Right ventricle myocardium inferior (tissue), 1 donor: ENCODE measurements around the gene BCO2. TPM values are rescaled to one million over a fixed set of nuclear protein-coding genes. Genes with fewer than 3 reads are reported as not detected.
"Not testable (repeated sequence)": the region's sequence is repeated elsewhere in the genome, so short reads cannot be mapped to it uniquely, and the experiment has no call there.

ENCODE experiments used
- ATAC-seq: fragments of 200-7000 bp; cut with Tn5 transposase; one replicate; pipeline ENCODE4 v1.9.1; 2020; ENCODE audit warnings: mild to moderate bottlenecking, moderate library complexity
- DNase-seq: peaks from one replicate; pipeline ENCODE4 v3.0.0; 2021; ENCODE audit errors: missing footprints
- intact Hi-C: fragments of 100-400 bp; cut with DNase I; formaldehyde crosslinking; loops from one replicate; pipeline ENCODE4 v1.11.0; 2022
- total RNA-seq: library from RNA; stranded (reverse); fragmentation: NEBNext Ultra II Directional; extraction: Animal tissue kit (Norgen Biotek cat#: 25700); gene quantifications from one replicate; pipeline ENCODE4 v1.2.1, GENCODE V29; 2021
- donor health status: DM: no; HTN: yes; CAD: no; lungs with severe emphysema.

The BCO2 gene
- total RNA-seq, 1 donor from 2014 or later: 155 TPM

DNA sequence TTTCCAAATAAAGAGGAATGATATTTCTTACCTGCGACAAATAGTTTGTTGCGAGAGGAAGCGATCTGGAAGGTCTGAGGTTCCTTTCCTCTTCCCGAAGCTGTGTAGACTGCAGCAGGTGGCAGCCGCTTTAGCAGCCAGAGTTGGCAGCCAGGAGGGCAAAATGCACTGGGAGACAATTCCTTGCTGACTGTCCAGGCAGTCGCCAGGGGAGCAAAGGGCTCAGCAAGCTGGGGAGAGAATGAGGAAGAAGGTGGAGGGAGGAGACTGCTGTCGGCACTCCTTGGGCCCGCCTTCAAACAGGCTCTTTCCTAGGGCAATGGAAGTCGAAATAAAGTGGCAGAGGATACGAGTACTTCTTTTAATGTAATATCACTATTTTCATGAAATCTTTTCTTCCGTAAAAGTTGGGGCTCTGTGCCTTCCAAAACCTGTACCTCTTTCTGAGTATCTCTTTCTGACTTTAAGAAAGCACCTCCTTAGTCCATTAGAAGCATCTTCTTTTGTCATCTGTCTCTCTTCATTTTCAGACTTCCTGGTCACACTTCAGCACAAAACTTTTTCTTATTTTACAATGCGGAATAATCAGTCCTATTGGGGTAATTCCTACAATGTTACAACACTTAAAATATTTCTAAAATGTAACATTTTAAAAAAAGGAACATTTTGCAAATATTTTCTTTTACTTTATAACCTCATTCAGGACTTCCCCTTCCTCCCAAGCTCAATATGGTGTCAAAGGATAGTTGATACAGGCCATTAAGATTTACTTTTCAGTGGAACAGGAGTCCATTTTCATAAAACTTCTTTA is 11.2 kb upstream of the BCO2 start, which contains the start of gene IL18:
TSS of gene IL18 (minus strand) at position 220 of the 811 bp plus-strand sequence. CDS start 9,041 bp downstream, outside the sequence.
- intact Hi-C loops: no loop called here
- DNase-seq: peak; percentile 71
- ATAC-seq: peak; percentile 54

- intact Hi-C loops: no loop called here
- DNase-seq (no peak), ATAC-seq (no peak)
These were observed 10.3 kb upstream of the BCO2 start for GRCh38 chr11:112165049-112165448.

DNA sequence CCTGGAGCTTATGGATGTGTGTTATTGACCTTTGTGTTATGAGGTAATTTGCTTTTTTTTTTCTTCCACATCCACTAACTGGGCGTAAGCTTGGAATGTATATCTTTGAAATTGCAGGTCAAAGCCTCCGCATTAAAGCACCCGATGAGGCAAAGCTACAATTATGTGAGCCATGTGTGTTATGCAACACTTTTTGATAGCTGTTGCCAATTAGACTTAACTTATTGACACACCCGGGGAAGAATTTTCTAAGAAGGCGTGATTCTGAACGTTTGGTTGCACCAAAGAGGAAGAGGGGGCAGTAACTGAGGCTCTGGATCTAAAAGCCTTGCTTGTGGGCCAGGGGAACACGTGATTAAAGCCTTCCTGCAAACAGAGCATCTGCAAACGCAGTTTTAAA is 8.8 kb upstream of the BCO2 start:
- intact Hi-C loops: no loop called here
- DNase-seq (no peak), ATAC-seq (no peak)

- ATAC-seq: no peak
- no peak for DNase-seq
- intact Hi-C loops: no loop called here
These were observed 8.2 kb upstream of the BCO2 start, which contains the start of gene TEX12 for GRCh38 chr11:112167145-112167544. TEX12 (plus strand) TSS chr11:112167372; CDS start chr11:112169269, 1,897 bp downstream.

- DNase-seq (no peak), ATAC-seq (no peak)
- intact Hi-C loops: loop anchor here (10.0 kb wide), 1 partner anchor 248 kb away; no protein-coding TSS in a partner anchor
These were observed 2.8 kb upstream of the BCO2 start for GRCh38 chr11:112172362-112172994.

GRCh38 chr11:112173152-112173551 is 2.2 kb upstream of the BCO2 start:
- no peak for DNase-seq
- intact Hi-C loops: loop anchor here (10.0 kb wide), 1 partner anchor 248 kb away; no protein-coding TSS in a partner anchor
- no peak for ATAC-seq

DNA sequence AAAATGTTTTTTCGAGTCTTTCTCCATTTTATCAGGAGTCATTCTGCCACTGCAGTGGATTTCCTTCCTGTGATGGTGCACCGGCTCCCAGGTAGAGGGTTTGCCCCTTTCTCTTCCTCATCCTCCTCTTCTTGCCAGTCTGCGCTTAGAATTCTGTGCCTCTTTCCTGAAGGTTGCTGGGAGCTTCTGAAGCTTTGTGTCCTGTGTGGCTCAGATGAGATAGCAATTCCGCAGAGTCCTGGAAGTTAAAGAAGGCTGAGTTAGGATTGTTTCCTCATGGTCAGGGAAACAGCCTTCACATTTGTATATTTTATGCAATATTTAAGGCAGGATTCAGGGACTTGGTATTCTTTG is 264 bp downstream of the BCO2 start:
- no peak for DNase-seq
- peak; percentile 56 for ATAC-seq
- intact Hi-C loops: loop anchor here (2.0 to 10.0 kb wide), 2 partner anchors 61 to 251 kb away; no protein-coding TSS in a partner anchor

DNA sequence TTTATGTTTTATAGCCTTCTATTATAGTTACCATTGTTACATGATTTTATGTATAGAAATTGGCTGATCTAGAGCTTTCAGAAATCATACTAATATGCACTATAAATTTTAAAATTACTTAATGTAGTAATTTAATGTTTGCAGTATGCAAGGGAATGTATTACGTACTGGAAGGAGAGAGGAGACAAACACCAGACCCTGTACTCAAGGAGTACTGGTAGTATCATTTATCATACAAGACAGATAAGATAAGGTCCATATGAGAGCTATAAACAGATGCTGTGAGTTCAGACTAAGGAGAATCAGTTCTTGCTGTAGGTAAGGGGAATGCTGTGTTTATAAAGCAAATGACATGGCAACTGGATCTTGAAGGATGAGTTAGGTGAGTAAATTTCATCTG is 765 bp downstream of the BCO2 start:
- intact Hi-C loops: loop anchor here (10.0 kb wide), 1 partner anchor 251 kb away; no protein-coding TSS in a partner anchor
- peak; percentile 27 for ATAC-seq

GRCh38 chr11:112177589-112177988 is 2.3 kb downstream of the BCO2 start:
- DNase-seq (no peak), ATAC-seq (no peak)
- intact Hi-C loops: loop anchor here (10.0 kb wide), 1 partner anchor 253 kb away; no protein-coding TSS in a partner anchor

More for the DNA sequence above, 765 bp downstream of the BCO2 start:
- no peak for DNase-seq

DNA sequence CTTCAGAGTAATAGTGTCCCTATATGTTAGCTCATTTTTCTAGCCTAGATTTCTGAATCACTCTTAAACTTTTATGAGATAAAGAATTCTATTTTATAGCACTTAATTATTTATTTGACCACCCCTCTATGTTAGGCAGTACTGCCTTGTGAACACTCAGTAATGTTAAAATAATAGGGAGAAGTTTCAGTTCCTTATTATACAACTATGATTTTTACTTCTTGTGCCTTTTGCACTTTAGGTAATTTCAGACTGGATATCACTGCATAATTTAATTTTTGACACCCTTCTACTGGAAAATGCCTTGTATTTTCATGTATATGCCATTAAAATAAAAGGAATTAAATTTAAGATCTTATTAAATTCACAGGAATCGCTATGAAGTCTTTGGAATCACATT is 3.1 kb downstream of the BCO2 start:
- intact Hi-C loops: loop anchor here (10.0 kb wide), 1 partner anchor 254 kb away; no protein-coding TSS in a partner anchor
- ATAC-seq: no peak
- DNase-seq: no peak

GRCh38 chr11:112178936-112179335 is 3.6 kb downstream of the BCO2 start:
- ATAC-seq (no peak), DNase-seq (no peak)
- intact Hi-C loops: loop anchor here (10.0 kb wide), 1 partner anchor 254 kb away; no protein-coding TSS in a partner anchor

DNA sequence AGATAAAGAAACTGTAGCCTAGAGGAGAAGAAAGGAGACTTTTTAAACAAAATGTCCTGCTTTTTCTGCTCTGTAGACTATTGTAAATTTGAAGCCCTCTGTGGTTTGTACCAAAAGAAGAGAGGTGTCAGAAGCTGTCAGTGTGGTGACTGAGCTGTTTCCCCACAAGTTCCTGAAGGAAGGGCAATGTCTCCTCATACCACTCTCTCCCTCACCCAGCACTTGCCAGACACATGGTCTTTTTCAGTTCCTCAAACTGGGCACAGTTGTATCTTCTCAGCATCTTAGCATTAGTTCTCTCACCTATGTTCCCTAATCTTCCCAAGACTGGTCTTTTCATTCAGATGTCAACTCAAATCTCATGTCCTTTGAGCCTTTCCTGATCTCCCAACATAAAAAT is 4.3 kb downstream of the BCO2 start:
- no peak for DNase-seq
- ATAC-seq: no peak
- intact Hi-C loops: loop anchor here (10.0 kb wide), 1 partner anchor 255 kb away; no protein-coding TSS in a partner anchor

DNA sequence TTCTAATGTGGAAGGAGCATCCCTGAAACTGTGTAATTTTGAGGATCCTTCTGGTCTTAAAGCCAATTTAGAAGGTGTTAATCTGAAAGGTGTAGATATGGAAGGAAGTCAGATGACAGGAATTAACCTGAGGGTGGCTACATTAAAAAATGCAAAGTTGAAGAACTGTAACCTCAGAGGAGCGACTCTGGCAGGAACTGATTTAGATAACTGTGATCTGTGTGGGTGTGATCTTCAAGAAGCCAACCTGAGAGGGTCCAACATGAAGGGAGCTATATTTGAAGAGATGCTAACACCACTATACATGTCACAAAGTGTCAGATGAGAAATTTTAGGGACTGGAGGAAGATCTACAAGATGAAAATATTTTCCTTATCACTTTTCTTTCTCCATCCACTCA is 7.6 kb downstream of the BCO2 start:
- intact Hi-C loops: no loop called here
- DNase-seq: no peak
- no peak for ATAC-seq

GRCh38 chr11:112185883-112186282 is 10.6 kb downstream of the BCO2 start:
- ATAC-seq (peak; percentile 68), DNase-seq (no peak)
- intact Hi-C loops: no loop called here

DNA sequence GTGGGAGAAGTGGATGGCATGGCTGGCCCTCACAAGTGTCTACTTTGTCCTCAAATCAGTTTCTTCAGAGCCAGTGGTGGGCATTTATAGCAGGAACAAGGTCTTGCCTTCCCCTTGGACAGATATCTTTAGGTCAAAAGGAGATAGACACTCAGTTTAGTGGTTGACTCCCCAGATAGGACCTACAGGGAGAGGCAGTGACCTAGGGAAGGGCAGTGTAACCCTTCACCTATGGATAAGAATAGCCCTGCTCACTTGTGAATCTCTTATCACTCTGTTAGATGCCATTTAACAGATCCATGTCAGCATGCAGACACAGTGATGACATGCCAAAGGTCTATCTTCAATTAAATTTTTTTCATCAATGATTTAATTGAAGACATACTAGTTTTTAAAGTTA is 11.0 kb downstream of the BCO2 start:
- intact Hi-C loops: no loop called here
- DNase-seq: no peak
- ATAC-seq: peak; percentile 47

DNA sequence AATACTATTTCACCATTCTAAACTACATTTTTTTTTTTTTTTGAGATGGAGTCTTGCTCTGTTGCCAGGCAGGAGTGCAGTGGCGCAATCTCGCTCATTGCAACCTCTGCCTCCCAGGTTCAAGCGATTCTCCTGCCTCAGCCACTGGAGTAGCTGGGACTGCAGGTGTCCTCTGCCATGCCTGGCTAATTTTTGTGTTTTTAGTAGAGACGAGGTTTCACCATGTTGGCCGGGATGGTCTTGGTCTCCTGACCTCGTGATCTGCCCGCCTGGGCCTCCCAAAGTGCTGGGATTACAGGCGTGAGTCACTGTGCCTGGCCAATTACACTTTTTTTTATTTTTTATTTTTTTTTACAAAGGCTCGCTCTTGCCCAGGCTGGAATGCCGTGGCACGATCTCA is 19.8 kb downstream of the BCO2 start:
- intact Hi-C loops, DNase-seq, ATAC-seq: not testable (repeated sequence)

DNA sequence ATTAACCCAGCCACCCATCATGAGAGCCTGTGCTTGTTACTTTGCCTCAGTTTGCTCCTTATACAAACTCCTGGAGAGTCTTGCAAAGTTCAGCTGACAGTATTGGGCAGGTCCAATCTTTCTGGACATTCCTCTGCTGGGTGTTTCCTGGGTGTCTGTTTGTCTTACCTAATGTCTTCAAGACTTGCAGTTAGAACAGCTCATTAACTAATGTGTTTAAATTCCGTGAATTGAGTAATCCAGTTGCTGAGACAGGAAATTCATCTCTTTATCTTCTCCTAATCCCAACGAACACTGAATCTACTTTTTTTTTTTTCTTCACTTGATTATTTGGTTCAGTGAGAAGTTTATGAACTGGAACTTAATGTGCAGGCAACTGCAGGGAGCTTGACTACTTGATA is 20.6 kb downstream of the BCO2 start:
- no peak for ATAC-seq
- no peak for DNase-seq
- intact Hi-C loops: no loop called here

DNA sequence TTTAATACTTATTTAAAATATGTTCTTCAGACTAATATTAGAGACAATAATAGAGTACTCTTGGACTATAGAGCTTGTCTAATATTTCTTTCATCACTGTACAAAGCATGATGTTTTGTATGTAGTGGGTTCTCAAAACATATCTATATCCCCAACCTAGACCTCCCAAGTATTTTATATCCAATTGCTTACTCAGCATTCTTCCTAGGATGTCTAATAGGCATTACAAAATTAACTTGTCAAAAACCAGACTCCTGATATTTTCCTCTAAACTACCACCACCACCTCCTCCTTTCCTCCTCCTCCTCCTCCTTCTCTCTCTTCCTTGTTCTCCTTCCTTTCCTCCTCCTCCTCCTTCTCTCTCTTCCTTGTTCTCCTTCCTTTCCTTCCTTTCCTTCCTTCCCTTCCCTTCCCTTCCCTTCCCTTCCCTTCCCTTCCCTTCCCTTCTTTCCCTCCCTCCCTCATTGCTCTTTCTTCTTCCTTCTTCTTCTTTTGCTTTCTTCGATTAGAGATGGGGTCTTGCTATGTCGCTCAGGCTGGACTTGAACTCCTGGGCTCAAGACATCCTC is 21.3 kb downstream of the BCO2 start:
- no peak for ATAC-seq

DNA sequence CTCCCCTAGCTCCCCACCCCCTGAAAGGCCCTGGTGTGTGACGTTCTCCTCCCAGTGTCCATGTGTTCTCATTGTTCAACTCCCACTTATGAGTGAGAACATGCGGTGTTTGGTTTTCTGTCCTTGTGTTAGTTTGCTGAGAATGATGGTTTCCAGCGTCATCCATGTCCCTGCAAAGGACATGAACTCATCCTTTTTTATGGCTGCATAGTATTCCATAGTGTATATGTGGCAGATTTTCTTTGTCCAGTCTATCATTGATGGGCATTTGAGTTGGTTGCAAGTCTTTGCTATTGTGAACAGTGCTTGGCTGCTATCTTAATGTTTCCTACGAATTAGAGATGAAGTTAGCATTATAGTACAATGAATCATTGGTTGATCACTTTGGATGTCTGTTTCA is 23.8 kb downstream of the BCO2 start:
- intact Hi-C loops, ATAC-seq, DNase-seq: not testable (repeated sequence)

More for the DNA sequence above, 21.3 kb downstream of the BCO2 start:
- no peak for DNase-seq
- intact Hi-C loops: no loop called here
